ENCODE measurements around the gene FAF2.

- TF ChIP-seq CTCF (IDR thresholded peaks at IDR 0.05) (no peak), POLR2A (IDR thresholded peaks at IDR 0.05) (no peak)
These were observed 97.7 kb downstream of the FAF2 start for GRCh38 chr5:176545737-176546509.
